ENCODE measurements around the gene TRIM29.

The TRIM29 gene

DNA sequence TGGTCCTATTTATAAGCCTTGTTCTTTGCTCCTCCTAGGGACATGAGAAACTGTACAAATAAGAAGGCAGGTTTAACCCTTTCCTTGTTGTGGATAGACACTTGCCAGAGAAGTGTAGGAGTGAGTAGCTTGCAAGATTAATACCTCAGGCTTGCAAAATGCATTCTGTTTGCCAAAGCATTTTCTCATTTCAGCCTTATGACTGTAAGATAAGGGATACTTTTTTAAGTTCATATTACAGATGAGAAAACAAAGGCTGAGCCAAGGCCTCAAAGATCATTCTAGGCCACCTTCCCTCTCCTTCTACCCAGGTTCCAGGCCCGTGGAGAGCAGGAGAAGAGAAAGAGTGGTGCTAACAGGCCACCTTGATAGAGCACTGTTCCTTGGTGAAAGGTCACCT is 46.8 kb downstream of the TRIM29 start:
- no peak for DNase-seq

- DNase-seq, result no peak
Observed at GRCh38 chr11:120090411-120090810, 47.5 kb downstream of the TRIM29 start.

DNA sequence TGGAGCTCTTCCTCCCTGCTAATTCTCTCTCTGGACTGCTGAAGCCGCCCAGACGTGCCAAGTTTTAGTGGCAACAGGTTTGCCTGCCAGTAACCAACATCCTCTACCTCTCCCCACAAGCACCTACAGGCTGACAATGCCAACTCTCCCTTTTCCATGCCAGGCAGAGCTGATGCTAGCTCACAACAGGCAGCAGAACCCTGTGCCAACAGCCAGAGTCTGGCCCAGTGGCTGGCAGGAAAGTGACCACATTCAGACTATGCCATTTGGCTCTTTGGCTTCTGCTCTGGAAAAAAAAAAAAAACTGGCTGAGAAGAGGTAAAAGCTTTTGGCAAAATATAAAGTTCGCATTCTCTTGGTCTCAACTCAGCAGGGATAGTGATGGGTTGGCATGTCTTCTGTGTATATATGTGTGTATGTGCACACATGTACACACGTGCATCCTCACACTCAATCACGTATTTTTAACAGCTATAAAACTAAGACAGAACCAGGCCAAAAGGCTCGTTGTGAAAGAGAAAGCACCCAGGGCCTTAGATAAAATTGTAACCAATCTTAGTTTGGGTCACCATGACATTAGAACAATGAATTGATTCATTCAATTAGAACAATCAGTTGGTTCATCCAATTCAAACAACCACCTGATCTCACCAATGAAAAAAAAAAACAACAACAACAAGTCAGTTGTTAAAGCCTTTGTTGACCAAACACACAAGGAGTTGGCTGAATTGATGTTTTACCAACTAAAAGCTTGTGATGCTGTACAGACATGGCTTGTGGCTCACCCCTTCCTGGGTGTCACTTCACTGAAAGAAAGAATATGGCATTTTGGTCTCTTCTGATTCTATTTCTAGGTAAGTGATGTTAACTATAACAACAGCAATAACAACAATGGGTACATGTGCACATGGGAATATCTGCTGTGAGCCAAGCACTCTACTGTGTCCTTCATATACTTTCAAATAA is 48.6 kb downstream of the TRIM29 start:
- no peak for DNase-seq

DNA sequence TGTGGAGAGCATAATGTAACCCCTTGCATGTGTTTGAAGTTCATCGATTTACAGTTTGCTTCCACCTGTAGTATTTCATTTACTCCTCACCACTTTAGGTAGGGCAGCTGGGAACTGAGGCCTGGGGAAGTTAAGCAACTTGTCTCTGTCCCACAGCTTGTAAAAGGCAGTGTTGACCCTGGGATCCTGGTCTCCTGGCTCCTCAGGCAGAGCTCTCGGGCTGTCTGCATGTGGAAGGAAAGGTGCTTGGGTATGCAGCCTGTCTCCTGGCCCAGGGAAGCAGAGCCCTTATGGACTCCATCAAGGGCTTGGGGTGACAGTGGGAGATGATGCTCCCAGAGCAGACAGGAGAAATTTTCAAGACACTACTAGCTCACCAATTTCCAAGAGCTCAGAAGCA is 49.9 kb downstream of the TRIM29 start:
- no peak for DNase-seq

DNA sequence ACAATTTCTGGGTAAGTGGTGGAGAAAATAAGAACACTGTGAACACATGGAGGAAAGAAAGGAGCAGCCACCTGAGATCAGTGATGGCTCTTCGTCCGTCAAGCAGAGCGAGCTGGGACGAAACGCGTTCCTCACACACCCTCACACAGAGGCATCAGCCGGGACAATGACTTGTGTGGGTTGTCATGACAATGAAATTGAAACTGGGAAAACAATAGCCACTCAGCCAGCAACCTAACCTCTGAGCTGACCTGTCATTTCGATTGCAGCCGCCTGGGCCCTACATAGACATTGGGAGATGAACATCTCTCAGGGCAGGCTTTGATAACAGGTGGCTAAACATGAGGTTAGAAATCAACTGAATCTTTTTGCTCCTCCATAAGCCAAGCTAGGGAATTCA is 51.3 kb downstream of the TRIM29 start:
- DNase-seq, result no peak

GRCh38 chr11:120079750-120080610 is 57.9 kb downstream of the TRIM29 start:
- no peak for DNase-seq

DNA sequence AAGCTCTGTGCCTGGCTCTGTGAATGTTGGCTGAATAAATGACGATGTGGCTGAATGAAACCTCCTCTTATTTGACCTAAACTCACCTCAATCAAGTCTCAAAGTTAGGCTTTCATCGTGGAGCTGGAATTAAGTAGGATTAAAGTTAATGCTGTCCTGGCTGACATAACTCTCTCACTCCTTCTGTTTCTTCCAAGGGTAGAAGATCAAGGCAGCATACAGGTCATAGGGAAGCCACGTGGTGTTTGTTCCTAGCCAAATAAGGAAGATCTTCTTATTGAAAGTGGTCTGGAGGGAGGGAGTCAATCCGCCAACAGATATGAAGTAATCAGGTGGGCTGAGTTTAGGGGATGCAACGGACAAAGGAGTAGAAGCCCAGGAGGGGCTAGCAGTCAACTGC is 59.5 kb downstream of the TRIM29 start:
- DNase-seq, result no peak

DNA sequence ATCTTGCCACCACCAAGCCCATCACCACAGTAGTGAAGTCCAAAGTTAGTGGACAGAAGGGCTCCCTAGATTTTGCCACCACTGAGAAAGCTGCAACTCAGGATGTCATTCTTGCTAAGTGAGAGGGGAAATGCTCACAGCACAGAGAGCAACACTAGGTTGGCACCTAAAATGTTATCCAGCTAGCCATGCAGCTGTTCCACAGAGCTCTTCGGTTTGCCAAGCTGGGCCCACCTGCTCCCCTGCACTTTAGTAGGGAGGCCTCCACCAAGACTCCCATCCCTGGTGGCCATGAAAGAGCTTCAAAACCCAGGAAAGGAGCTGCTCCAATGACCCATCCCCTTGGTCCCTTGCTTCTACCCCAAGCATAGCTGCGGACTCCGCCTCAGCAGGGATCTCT is 63.8 kb downstream of the TRIM29 start:
- DNase-seq, result no peak

DNA sequence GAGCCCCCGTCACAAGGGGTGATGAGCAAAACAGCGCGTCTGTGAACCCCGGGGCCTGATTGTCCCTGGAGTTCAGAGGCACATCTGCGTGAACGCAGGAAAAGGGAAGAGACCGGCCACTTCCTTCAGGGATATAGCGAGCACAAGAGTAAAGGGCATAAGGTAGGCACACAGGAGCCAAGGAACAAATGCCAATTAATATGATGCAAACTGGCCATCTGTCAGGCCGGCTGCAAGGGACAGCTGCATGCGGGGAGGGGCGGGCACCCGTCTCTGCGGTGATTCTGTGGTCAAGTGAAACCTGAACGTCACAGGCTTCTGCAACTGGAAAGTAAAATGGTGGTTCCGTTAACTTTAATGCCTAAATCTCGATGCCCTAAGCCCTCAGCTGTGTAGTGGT is 64.7 kb downstream of the TRIM29 start:
- DNase-seq, result no peak

- no peak for DNase-seq
Observed at GRCh38 chr11:120068114-120068573, 69.8 kb downstream of the TRIM29 start.

GRCh38 chr11:120067438-120068113 is 70.3 kb downstream of the TRIM29 start:
- no peak for DNase-seq

DNA sequence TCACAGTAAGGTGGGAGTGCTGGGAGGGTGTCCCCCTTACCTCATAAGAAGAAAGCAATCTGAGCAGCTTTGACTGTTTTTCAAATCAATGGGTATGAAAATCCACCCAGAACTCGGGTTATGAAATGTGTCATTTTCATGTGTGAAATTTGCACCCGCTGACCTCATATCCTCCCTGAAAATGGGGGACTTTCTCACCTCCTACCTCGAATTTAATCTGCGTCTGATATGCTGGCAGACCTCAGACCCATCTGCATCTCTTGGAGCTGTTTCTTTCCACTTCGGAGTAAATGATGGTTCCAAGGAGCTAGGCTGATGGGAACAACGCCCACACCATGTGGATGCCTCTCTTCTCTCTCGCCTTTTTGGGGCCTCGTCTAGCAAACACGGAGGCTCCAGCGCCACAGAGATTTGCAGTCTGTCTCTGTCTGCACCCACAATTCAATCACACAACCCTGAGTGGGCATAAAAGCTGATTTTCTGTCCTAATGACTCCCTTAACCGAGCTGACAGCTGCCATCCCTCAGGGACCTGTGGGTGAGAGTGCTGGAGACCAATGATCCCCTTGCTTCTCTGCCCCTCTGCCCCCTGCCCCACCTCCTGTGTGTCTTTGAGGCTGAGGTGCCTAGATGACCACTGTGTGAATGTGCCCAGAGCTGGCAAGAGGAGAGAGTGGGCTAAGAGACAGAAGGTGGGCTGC is 71.0 kb downstream of the TRIM29 start:
- no peak for DNase-seq

- no peak for DNase-seq
Observed at GRCh38 chr11:120065876-120066275, 72.0 kb downstream of the TRIM29 start.

DNA sequence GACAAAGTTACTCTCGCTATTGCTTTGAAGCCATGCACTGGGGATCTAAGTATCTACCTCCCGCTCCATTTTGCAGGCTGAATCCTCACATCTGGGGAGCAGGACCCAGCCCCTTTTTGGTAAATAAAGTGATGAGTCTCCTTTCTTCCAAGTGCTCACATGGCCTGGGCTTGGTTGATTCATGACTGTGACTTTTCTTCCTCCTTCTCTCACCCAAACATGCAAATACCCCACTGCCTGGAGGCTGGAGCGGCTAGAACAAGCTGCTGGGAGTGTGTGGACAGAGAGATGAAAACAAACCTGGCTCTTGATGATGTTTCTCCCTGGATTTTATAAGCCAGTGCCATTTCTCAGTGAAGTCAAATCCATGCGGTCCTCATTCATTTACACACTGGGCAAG is 72.7 kb downstream of the TRIM29 start:
- DNase-seq, result no peak

DNA sequence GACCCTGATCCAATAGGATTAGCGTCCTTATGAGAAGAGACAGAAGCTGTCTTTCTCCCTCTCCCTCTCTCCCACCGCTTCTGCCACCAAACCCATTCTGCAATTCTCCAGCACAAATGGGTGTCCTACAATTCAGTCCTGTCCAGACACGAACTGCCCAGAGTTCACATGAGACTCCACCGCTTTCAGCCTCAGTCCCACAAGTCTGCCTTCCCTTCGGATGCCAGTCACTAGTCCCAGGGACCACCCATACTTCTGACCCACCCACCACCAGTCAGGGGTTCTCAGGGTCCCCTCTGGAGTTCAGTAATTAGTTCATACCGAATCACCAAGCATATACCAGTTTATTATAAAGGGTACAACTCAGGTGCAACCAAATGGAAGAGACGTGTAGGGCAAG is 73.6 kb downstream of the TRIM29 start:
- DNase-seq, result no peak

DNA sequence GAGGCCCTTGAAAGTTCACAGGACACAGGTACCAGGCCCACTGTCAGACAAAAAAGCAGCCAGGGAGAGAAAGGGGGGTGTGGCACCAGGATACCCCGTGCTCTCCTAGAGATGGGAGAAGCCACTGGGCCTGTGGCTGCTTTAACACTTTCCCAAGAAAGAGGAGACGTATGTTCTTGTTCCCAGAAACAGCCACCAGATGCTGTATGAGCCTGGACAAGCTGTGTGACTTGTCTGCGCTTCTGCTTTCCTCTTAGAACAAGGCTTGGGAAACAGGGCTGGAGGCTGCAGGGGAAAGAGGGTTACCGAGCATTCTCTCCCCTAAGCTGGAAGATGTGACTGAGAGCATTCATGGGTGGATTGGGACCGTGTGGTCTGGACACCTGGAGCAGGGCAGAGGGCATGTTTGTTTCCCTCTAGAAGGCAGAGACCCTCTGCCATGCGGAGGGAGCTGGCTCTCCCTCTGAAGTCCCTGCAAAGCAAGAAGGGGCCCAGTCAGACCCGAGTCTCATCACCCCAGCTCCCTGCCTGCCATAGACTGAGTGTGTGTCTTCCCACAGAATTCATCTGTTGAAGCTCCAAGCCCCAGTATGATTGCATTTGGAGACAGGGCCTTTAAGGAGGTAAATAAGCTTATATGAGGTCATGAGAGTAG is 74.1 kb downstream of the TRIM29 start:
- DNase-seq, result no peak

DNA sequence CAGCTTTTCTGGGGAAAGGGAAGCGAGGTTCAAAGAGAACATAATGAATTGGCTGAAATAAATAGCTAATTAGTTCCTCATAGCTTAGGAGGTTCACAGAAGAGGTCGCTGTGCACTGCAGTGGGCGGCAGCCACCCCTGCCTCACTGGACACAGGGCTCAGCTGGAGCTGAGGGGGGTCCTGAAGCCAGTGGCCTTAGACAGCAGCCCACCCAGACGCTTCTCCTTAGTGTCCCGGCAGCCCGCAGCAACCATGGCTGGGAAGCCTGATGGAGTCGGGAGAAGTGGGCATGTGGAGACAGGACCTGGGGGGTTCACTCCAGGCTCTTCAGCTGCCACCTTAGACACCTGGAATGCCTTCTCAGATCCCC is 75.4 kb downstream of the TRIM29 start:
- DNase-seq, result no peak

DNA sequence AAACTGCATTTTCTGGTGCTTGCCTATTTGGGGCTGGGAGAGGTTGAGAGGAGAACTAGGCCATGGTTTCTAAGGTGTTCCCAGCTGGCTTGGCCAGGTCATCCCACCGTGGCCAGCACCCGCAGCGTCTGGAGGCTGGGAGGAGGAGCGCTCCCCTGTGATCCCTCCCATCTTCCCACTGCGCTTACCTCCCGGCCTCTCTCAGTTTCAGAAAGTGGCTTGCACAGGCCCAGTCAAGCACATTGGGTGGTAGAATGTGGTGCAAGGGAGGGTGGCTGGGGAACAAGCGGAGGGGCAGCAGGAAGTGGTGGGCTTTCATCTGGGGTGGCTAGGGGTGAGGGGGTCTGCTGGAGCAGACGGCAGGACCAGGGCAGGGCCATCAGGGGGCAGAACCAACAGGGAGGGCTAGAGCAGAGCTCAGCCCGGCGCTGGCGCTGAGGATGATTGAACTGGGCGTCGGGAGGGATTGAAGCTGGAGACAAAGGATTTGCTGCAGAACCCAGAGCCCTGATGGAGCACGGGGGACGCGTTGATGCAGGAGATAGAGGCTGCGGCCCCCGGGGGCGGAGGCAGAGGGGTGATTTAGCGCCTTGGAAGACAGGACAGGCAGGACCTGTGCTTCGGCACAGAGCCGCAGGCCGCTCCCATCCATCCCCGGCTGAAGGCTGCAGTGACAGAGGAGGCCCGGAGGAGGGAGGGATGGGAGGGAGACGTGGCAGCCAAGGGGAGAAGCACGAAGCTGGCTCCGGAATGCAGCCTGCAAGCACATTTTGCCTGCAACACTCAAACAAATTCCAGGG is 76.0 kb downstream of the TRIM29 start:
- no peak for DNase-seq
